ENCODE data around the gene PTPN20.

GRCh38 chr10:47044741-47045140, 133.5 kb downstream of the PTPN20 start:
- no peak for TF ChIP-seq POLR2AphosphoS5 (IDR thresholded peaks at IDR 0.05; ENCODE audit: low read depth, low read length)
- TF ChIP-seq TAF1 (IDR thresholded peaks at IDR 0.05; ENCODE audit: low read depth, low read length): no peak
- no peak for TF ChIP-seq SPI1 (IDR thresholded peaks at IDR 0.05; ENCODE audit: low read depth, low read length)
- no peak for TF ChIP-seq POLR2A (IDR thresholded peaks at IDR 0.05; ENCODE audit: low read depth, low read length)

Measured in GM12891 (cell line).